Measurements from ENCODE around the gene HMG20B. TPM values are rescaled to one million over a fixed set of nuclear protein-coding genes. Genes with fewer than 3 reads are reported as not detected.
"Not testable (repeated sequence)": the region's sequence is repeated elsewhere in the genome, so short reads cannot be mapped to it uniquely, and the experiment has no call there.

Gene HMG20B
- total RNA-seq, 3 donors from 2014 or later, result 56.3 to 60.9 (median 59.3) TPM

GRCh38 chr19:3577723-3578344 lies 5.1 kb downstream of the HMG20B start:
- no peak for ATAC-seq
- Mint-ChIP-seq H3K36me3 (ENCODE audit: insufficient read depth) (peaks cover 9% of the 10 kb centered on the region), H3K27me3 (ENCODE audit: low read depth) (no peaks in the 10 kb centered on the region), H3K4me3 (no peak overlapping the region), H3K4me1 (ENCODE audit: low read depth) (peaks cover 4% of the 10 kb centered on the region), H3K9me3 (no peaks in the 10 kb centered on the region)
- DNase-seq, result no peak

- DNase-seq (no peak), ATAC-seq (no peak)
- Mint-ChIP-seq H3K4me1 (ENCODE audit: low read depth) (peaks cover 4% of the 10 kb centered on the region), H3K36me3 (ENCODE audit: insufficient read depth) (peaks cover 9% of the 10 kb centered on the region), H3K9me3 (no peaks in the 10 kb centered on the region), H3K27me3 (ENCODE audit: low read depth) (no peaks in the 10 kb centered on the region), H3K4me3 (no peak overlapping the region)
Observed at GRCh38 chr19:3578390-3578789, 5.6 kb downstream of the HMG20B start.

GRCh38 chr19:3580156-3580934 lies 7.6 kb downstream of the HMG20B start:
- Mint-ChIP-seq H3K27me3 (ENCODE audit: low read depth) (no peaks in the 10 kb centered on the region), H3K4me1 (ENCODE audit: low read depth) (no peaks in the 10 kb centered on the region), H3K36me3 (ENCODE audit: insufficient read depth) (peaks cover 2% of the 10 kb centered on the region), H3K9me3 (no peaks in the 10 kb centered on the region), H3K4me3 (no peak overlapping the region)
- DNase-seq (no peak), ATAC-seq (no peak)

GRCh38 chr19:3581792-3582191 lies 9.0 kb downstream of the HMG20B start:
- ATAC-seq; H3K27me3 Mint-ChIP-seq (ENCODE audit: low read depth); H3K9me3 Mint-ChIP-seq; DNase-seq; H3K36me3 Mint-ChIP-seq (ENCODE audit: insufficient read depth); H3K4me3 Mint-ChIP-seq; H3K4me1 Mint-ChIP-seq (ENCODE audit: low read depth): not testable (repeated sequence)

GRCh38 chr19:3584036-3584802 lies 11.5 kb downstream of the HMG20B start:
- ATAC-seq; H3K36me3 Mint-ChIP-seq (ENCODE audit: insufficient read depth); H3K27me3 Mint-ChIP-seq (ENCODE audit: low read depth); H3K4me3 Mint-ChIP-seq; H3K9me3 Mint-ChIP-seq; H3K4me1 Mint-ChIP-seq (ENCODE audit: low read depth); DNase-seq: not testable (repeated sequence)

- DNase-seq (no peak), ATAC-seq (peak; percentile 50 to 59)
- Mint-ChIP-seq H3K27me3 (ENCODE audit: low read depth) (no peaks in the 10 kb centered on the region), H3K9me3 (no peaks in the 10 kb centered on the region), H3K4me1 (ENCODE audit: low read depth) (no peaks in the 10 kb centered on the region), H3K4me3 (peak within 1 kb of the TSS; percentile 33), H3K36me3 (ENCODE audit: insufficient read depth) (no peaks in the 10 kb centered on the region)
Observed at GRCh38 chr19:3585301-3586126, 12.8 kb downstream of the HMG20B start, which contains the start of gene GIPC3. Gene GIPC3, plus strand, starts transcription at chr19:3585478. Its CDS starts 120 bp downstream, at chr19:3585598.

GRCh38 chr19:3586127-3586626 lies 13.4 kb downstream of the HMG20B start:
- Mint-ChIP-seq H3K4me3 (peak overlapping the region; percentile 33), H3K4me1 (ENCODE audit: low read depth) (no peaks in the 10 kb centered on the region), H3K9me3 (no peaks in the 10 kb centered on the region), H3K27me3 (ENCODE audit: low read depth) (no peaks in the 10 kb centered on the region), H3K36me3 (ENCODE audit: insufficient read depth) (no peaks in the 10 kb centered on the region)
- ATAC-seq (peak in 1 of 2 donors; percentile 54), DNase-seq (peak; percentile 47)

- no peaks in the 10 kb centered on the region for H3K4me1 Mint-ChIP-seq (ENCODE audit: low read depth)
- no peak for DNase-seq
- no peaks in the 10 kb centered on the region for H3K9me3 Mint-ChIP-seq
- no peak for ATAC-seq
- H3K36me3 Mint-ChIP-seq (ENCODE audit: insufficient read depth), result no peaks in the 10 kb centered on the region
- H3K27me3 Mint-ChIP-seq (ENCODE audit: low read depth), result no peaks in the 10 kb centered on the region
- H3K4me3 Mint-ChIP-seq, result no peak overlapping the region
Observed at GRCh38 chr19:3586707-3587346, 14.1 kb downstream of the HMG20B start.

GRCh38 chr19:3589439-3589838 lies 16.7 kb downstream of the HMG20B start:
- Mint-ChIP-seq H3K4me3 (no peak overlapping the region), H3K4me1 (ENCODE audit: low read depth) (no peaks in the 10 kb centered on the region), H3K36me3 (ENCODE audit: insufficient read depth) (no peaks in the 10 kb centered on the region), H3K9me3 (no peaks in the 10 kb centered on the region), H3K27me3 (ENCODE audit: low read depth) (no peaks in the 10 kb centered on the region)
- DNase-seq (no peak), ATAC-seq (no peak)

GRCh38 chr19:3589949-3590348 lies 17.2 kb downstream of the HMG20B start:
- H3K4me3 Mint-ChIP-seq, result no peak overlapping the region
- no peaks in the 10 kb centered on the region for H3K4me1 Mint-ChIP-seq (ENCODE audit: low read depth)
- ATAC-seq (no peak), DNase-seq (no peak)
- no peaks in the 10 kb centered on the region for H3K36me3 Mint-ChIP-seq (ENCODE audit: insufficient read depth)
- no peaks in the 10 kb centered on the region for H3K27me3 Mint-ChIP-seq (ENCODE audit: low read depth)
- no peaks in the 10 kb centered on the region for H3K9me3 Mint-ChIP-seq

- DNase-seq, result no peak
- no peaks in the 10 kb centered on the region for H3K27me3 Mint-ChIP-seq (ENCODE audit: low read depth)
- H3K4me3 Mint-ChIP-seq, result no peak overlapping the region
- no peaks in the 10 kb centered on the region for H3K9me3 Mint-ChIP-seq
- H3K4me1 Mint-ChIP-seq (ENCODE audit: low read depth), result no peaks in the 10 kb centered on the region
- H3K36me3 Mint-ChIP-seq (ENCODE audit: insufficient read depth), result no peaks in the 10 kb centered on the region
- no peak for ATAC-seq
Observed at GRCh38 chr19:3590991-3591659, 18.4 kb downstream of the HMG20B start.

GRCh38 chr19:3591876-3592613 lies 19.3 kb downstream of the HMG20B start:
- Mint-ChIP-seq H3K9me3 (no peaks in the 10 kb centered on the region), H3K4me3 (no peak overlapping the region), H3K27me3 (ENCODE audit: low read depth) (no peaks in the 10 kb centered on the region), H3K36me3 (ENCODE audit: insufficient read depth) (no peaks in the 10 kb centered on the region), H3K4me1 (ENCODE audit: low read depth) (no peaks in the 10 kb centered on the region)
- DNase-seq (no peak), ATAC-seq (no peak)

Measured in activated T-cell treated with anti-CD3 and anti-CD28 coated beads, Interleukin-2, amount 50 U/mL, for 4 hours (primary cell).